ENCODE data around the gene MXD4.
A peak's percentile ranks its signal among the peaks of the same experiment; 100 is the strongest.

Gene MXD4

DNA sequence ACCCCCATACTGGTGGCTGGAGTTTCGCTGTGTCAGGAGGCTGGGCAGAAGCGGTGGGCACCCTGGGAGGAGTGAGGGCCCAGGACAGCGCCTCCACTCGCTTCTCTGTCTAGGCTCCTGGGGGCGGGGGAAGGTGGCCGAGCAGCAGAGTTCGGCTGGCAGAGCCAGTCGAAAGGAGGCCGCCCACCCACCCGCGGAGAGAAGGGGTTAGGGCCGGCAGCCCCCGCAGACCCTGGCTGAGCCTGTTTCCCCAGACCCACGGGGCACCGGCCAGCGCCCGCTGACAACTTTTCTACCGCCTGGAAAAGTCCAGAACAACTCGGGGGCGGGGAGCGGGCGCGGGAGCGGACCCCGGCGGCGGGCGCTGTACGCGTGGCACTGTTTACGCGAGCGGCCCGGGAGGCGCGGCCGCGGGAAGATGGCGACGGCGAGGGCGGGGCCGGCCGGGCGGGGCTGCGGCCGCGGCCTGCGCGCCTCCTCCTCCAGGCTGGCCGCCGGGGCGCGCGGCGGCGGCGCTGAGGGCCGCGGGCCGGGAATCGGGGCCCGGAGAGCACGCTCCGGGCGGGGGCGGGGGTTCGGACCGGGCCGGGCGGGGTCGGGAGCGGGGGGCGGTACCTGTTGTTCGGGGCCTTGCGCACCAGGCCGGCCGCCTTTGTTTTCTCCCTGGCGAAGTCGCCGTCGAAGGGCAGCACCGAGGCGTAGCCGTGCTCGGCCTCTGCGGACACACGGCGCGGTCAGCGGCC is 628 bp downstream of the MXD4 start:
- peak; percentile 41 for DNase-seq

DNA sequence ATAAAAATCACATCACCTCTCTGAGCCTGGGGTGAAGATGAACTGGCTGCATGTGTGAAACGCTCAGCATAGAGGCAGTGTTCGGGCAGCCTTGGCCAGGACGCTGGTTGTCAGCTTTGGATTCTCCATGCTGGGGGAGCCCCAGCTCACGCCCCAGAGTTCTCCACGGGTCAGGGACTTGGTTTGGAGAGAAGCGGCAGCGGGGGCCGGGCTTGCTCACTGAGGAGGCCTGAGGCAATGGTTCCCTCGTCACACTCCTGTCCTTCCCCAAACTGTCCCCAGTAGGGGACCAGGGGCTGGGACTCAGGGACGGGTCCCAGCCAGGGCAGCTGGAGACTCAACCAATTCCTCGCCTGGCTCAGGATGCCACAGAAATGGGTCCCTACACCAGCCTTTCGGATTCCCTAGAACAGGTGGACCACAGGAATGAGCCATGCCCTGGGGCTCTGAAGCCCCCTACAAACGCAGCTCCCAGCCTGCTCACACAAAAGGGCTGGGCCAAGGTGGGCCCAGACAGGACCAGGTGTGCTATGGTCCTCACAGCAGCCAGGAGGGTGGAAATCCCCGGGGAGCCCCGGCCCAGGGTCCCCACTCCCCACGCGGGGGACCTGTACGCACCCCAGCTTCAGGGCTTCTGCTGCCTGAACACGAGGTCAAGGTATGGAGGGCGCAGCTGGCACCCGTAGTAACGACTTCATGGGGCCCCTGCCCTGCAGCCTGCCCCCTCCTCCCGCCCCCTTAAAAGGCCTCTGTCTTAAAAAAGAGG is 1.4 kb downstream of the MXD4 start:
- DNase-seq, result no peak

- no peak for DNase-seq
Measured at GRCh38 chr4:2259541-2260343, 2.2 kb downstream of the MXD4 start.

GRCh38 chr4:2259036-2259540 is 2.8 kb downstream of the MXD4 start:
- no peak for DNase-seq

DNA sequence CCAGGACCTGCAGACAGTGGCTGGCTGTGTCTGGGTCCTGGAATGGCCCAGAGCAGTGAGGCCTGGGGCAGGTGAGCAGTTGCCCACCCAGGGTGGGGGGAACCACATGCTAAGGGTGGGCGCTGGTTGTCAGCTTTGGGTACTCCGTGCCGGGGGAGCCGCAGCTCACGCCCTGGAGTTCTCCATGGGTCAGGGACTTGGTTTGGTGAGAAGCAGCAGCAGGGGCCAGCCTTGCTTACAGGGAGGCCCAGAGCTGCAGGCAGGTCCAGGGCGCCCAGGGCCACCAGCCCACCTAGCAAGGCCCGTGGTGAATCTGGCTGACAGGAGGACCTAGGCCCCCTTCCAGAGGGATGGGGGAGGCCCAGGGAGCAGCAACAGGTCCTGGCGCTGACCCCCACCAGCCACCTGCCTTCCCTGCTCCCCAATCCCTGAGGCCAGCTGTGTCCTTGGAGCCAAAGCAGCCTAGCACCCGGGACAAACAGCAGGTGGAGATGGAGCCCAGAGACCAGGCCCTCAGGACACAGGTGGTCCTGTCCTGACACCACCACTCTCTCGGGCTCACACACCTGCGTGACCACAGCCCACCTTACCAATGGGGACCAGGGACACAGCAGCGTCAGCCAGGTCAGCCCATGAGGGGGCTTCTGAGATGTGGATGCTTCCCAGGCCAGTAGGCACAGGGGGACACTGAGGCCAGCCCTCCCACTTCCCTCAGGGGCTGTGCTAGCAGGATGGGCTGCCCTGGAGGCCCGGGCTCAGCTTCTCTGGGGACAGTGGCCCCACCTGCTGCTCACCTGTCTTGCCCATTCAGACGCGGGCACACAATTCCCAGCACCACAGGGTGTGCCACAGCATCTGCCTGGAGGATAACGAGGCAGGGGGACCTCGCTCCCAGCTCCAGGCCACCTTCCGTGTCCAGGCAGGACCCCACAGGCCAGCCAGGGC is 3.5 kb downstream of the MXD4 start:
- DNase-seq, result no peak

DNA sequence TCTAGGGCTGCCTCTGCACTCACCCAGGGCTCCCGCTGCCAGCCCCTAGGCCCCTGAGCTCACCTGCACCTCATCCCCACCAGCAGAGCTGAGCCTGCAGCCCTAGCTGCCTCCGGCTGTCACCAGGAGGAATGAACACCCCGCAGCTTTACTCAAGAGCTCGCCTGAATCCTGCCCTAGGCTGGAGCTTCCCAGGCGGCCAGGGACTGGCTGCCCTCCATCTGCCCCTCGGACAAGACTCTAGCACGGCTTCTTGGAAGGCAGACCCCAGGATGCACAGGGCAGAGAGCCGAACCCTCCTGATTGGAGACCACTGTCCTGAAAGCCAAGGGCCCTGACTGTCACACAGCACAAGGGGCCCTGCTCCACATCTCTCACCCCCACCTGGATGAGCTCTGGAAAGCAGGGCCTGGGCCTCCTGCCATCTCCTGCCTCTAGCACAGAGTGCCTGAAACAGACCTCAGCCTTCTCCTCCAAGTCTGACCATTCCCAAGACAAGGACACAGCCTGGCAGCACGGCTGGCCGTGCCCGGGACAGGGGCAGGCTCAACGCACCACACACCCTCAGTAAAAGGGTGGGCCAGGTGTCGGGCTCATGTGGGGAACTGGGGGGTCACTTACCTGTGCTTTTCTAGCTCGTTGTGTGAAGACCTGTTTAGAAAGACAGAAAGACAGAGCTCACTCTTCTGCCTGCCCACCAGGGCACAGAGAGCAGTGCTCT is 4.4 kb downstream of the MXD4 start:
- no peak for DNase-seq

DNA sequence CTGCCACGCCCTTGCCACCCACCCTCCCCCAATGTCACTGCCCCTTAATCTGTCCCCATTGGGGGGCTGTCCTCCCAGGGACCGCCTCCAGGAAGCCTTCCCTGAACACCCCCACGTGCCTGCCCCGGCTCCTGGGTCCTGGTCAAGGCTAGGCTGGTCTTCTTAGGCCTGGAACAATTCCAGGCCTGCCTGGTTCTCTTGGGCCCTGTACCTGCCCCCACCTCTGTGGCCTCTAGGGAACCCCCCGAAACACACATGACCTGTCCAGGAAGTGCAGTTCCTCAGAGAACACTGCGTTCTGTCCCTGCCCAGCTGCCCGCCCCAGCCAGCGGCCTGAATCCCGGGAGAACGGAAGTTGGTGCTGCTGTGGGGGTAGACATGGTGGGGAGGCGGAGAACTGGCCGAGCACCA is 5.1 kb downstream of the MXD4 start:
- no peak for DNase-seq

DNA sequence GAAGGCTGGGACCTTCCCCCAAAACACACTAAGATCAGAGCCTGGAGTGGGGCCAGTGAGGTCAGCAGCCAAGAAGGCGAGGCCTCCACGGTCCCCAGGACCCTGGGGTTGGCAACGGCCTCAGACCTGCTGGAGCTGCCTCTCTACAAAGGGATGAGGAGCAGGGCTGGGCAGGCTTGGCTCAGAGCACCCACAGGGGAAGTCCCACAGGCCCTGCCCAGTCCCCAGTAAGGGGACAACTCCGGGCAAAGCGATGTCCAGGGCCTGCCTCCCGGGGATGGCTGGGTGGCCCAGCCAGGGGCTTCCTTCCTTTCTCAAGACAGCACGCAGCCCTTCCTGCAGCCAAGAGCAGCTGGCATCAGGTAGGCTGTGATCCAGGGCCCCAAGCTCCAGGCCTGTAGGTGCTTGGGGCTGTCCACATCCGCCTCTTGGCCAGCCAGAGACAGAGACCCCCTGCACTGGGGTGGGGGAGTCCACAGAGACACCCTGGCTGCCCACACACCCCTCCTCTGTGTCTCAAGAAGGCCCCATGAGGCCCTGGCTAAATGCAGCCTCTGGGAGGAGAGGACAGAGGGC is 5.7 kb downstream of the MXD4 start:
- DNase-seq, result no peak

DNA sequence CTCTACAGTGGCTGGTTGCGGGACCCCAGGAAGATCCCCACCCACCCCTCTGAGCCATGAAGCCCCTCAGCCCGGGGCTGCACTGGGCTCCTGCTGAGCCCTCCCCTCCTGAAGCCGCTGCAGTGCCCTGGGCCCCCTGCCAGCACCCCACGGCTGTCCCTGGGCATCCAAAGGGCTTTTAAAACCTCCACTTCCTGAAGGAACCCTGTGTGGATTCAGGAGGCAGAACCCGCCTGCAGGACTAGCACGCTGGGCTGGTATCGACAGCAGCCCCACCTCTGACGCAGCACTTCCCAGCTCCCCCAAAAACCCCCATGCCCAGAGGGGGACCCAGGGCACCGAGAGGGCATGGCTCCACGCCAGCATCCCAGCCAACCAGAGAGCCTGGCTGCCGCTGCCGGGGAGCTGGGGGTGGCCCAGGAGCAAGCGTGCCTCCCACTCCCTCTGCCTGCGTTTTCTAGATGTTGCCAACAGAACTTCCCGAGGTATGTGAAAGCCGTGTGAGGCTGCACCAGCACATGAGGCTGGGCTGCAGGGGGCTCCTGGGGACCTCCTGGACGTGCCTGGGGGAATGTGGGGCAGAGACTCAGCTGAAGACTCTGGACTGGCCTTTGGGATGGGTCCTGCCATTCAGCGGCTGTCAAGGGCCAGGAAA is 6.3 kb downstream of the MXD4 start:
- no peak for DNase-seq

GRCh38 chr4:2254665-2255500 is 7.0 kb downstream of the MXD4 start:
- DNase-seq, result no peak

- DNase-seq, result no peak
Measured at GRCh38 chr4:2253160-2254084, 8.5 kb downstream of the MXD4 start.

- no peak for DNase-seq
Measured at GRCh38 chr4:2252530-2253091, 9.3 kb downstream of the MXD4 start.

DNA sequence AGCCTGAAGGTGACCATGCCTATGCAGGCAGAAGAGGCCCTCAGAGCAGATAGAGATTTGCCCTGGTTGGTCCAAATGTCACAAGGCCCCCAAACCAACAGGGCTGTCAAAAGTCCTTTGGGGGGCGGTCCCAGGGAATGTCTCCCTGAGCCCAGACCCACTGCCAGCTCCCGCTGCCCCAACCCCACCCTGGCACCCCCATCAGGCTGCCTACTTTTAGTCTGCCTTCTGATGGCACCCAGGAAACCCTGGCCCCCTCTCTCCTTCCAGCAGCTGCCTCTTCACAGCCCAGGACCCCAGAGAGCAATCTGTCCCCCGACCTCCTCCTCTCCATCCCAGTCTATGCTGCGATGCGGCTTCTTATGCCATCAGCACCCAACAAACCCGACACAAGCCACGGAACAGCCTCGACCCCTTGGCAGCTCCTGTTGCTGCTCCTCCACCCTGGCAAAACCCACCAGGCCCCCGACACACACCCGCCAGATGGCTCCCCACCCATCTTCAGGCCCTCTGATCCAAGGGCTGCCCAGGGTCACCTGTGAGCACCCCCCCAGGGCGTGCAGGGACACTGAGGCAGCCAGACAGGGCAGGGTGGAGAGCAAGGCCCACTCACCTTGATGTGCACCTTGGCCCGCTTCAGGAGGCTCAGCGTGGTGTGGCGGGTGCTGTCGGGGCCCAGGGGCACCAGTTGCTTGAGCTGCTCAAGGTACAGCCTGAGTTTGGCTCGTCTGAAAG is 9.9 kb downstream of the MXD4 start:
- no peak for DNase-seq

DNA sequence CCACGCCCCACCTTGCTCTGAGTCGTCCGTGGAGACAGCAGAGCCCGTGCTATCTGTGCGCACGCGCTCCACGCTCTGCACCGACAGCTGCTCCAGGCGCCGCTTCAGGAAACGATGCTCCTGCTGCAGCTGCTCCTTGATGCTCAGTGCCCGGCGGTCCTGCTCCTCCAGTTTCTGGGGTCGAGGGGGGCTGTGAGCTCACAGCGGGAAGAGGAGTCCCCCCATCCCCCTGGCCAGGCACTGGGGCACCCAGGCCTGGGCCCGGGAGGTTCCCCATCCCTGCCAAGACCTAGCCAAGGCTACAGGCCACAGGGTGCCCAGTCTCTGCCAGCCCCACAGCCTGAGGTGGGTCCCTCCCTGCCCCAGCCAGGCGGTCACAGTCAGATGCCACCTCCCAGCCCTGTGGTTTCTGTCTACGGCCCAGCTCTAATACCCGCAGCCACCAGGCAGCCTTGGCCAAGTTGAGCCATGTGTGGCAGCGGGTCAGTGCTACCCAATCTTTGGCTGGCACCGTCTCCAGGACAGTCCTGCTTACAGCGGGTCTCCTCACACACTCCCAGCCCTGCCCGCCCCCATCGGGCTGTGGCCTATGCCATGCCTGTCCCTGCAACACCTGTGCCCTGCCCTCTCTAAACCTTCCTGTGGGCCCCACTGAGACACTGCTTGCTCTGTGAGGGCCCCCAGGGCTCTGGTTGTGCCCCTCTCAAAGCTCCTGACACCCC is 10.7 kb downstream of the MXD4 start:
- DNase-seq, result no peak

DNA sequence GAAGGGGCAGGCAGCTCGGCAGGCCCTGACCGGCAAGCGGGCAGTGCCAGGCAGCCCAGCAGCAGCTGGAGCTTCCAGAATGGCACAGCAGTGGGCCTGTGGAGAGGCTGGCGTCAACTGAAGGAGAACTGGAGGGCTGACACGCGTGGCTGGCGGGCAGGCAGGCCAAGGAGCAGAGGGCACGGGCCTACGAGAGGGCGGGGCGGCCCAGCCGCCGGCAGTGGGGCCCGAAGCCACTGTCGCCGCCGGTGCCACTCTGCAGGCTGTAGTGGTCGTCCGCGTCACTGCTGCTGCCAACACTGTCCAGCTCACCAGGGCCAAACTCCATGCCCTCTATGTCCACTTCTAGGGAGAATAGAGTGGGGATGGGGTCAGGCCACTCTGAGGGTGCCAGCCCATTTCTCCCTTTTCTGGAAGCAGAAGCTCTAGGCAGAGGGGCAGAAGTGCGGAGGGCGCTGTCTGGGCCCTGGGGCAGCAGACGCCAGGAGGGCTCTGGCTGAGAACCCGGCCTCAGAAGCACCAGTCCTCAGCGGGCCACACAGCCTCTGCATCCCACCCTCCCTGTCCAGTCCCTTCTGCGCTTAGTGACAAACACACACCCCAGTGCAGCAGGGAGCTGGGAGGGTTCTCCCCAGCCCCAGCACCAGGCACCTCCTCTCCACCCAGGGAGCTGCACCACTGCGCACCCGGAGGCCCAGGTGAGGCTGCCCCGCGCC is 11.4 kb downstream of the MXD4 start:
- DNase-seq, result no peak

All from stimulated activated naive CD4-positive, alpha-beta T cell treated with Interleukin-2 at 50 U/mL for 16 hours (primary cell).